ENCODE data around the gene AQP2. TPM values are rescaled to one million over a fixed set of nuclear protein-coding genes. Genes with fewer than 3 reads are reported as not detected.

AQP2 gene
- total and polyA plus RNA-seq, 4 donors = not detected

DNA sequence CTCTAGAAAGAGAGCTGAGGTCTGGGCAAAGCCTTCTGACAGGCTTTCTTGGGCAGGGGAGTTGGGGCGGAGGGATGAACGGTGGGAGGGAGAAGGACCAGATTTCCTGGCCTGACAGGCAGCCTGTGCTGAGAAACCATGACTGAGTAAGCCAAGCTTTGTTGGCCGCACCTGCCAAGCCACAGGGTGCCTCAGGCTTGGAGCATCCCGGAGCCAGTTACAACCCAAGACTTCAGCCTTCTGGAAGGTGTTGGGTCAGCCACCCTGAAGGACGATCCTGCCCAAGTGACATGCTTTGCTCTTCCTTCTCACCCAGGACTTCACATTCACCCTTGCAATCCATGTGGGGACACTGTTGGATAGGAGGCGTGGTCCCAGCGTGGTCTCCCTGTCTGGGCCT is 21.0 kb upstream of the AQP2 start:
- no peak overlapping the region for H3K4me3 ChIP-seq (ENCODE audit: low read depth in 1 of 3, low read length in 3 of 3)
- no peak overlapping the region for H3K9ac ChIP-seq (ENCODE audit: low read depth in 1 of 2, low read length in 2 of 2)
- no peak for DNase-seq (ENCODE audit: low spot score)
- 83% methylated on average over 7 of the region's 7 CpGs for WGBS
- no peaks in the 10 kb centered on the region for H3K9me3 ChIP-seq (ENCODE audit: control insufficient read depth in 4 of 4, low read length in 3 of 4)
- no peaks in the 10 kb centered on the region for H3K4me1 ChIP-seq (ENCODE audit: control insufficient read depth in 4 of 4, insufficient read depth in 4 of 4, low read length in 3 of 4)
- no peaks in the 10 kb centered on the region for H3K36me3 ChIP-seq (ENCODE audit: control insufficient read depth in 4 of 4, insufficient read depth in 3 of 4, low read depth in 1 of 4, low read length in 3 of 4)
- TF ChIP-seq FOXA1 (IDR thresholded peaks at IDR 0.05) (no peak), GABPA (IDR thresholded peaks at IDR 0.05 in 1 of 2, conservative IDR thresholded peaks at IDR 0.05 in 1 of 2) (no peak), RXRA (IDR thresholded peaks at IDR 0.05) (no peak), HNF4G (IDR thresholded peaks at IDR 0.05) (no peak), TAF1 (conservative IDR thresholded peaks at IDR 0.05) (no peak), NR2F2 (IDR thresholded peaks at IDR 0.05) (no peak), JUND (IDR thresholded peaks at IDR 0.05) (no peak), SP1 (IDR thresholded peaks at IDR 0.05) (no peak), RAD21 (IDR thresholded peaks at IDR 0.05) (no peak), EGR1 (IDR thresholded peaks at IDR 0.05; ENCODE audit: low read depth in 2 of 2) (no peak), HNF4A (conservative IDR thresholded peaks at IDR 0.05) (no peak), FOXA2 (IDR thresholded peaks at IDR 0.05) (no peak)
- TF ChIP-seq, protein P1, sequence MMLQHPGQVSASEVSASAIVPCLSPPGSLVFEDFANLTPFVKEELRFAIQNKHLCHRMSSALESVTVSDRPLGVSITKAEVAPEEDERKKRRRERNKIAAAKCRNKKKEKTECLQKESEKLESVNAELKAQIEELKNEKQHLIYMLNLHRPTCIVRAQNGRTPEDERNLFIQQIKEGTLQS (IDR thresholded peaks at IDR 0.05) = no peak
- TF ChIP-seq, protein P2, sequence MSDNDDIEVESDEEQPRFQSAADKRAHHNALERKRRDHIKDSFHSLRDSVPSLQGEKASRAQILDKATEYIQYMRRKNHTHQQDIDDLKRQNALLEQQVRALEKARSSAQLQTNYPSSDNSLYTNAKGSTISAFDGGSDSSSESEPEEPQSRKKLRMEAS (IDR thresholded peaks at IDR 0.05) = no peak
- TF ChIP-seq, protein P3, sequence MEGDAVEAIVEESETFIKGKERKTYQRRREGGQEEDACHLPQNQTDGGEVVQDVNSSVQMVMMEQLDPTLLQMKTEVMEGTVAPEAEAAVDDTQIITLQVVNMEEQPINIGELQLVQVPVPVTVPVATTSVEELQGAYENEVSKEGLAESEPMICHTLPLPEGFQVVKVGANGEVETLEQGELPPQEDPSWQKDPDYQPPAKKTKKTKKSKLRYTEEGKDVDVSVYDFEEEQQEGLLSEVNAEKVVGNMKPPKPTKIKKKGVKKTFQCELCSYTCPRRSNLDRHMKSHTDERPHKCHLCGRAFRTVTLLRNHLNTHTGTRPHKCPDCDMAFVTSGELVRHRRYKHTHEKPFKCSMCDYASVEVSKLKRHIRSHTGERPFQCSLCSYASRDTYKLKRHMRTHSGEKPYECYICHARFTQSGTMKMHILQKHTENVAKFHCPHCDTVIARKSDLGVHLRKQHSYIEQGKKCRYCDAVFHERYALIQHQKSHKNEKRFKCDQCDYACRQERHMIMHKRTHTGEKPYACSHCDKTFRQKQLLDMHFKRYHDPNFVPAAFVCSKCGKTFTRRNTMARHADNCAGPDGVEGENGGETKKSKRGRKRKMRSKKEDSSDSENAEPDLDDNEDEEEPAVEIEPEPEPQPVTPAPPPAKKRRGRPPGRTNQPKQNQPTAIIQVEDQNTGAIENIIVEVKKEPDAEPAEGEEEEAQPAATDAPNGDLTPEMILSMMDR (IDR thresholded peaks at IDR 0.05; ENCODE audit: low read depth, low read length, missing input control) = no peak
- TF ChIP-seq, protein P4, sequence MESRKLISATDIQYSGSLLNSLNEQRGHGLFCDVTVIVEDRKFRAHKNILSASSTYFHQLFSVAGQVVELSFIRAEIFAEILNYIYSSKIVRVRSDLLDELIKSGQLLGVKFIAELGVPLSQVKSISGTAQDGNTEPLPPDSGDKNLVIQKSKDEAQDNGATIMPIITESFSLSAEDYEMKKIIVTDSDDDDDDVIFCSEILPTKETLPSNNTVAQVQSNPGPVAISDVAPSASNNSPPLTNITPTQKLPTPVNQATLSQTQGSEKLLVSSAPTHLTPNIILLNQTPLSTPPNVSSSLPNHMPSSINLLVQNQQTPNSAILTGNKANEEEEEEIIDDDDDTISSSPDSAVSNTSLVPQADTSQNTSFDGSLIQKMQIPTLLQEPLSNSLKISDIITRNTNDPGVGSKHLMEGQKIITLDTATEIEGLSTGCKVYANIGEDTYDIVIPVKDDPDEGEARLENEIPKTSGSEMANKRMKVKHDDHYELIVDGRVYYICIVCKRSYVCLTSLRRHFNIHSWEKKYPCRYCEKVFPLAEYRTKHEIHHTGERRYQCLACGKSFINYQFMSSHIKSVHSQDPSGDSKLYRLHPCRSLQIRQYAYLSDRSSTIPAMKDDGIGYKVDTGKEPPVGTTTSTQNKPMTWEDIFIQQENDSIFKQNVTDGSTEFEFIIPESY (IDR thresholded peaks at IDR 0.05) = no peak
- H3K27me3 ChIP-seq (ENCODE audit: control insufficient read depth in 4 of 4, insufficient read depth in 4 of 4, low read length in 3 of 4) = no peaks in the 10 kb centered on the region
- no peak overlapping the region for H3K27ac ChIP-seq (ENCODE audit: low read depth in 1 of 2, low read length in 2 of 2)

DNA sequence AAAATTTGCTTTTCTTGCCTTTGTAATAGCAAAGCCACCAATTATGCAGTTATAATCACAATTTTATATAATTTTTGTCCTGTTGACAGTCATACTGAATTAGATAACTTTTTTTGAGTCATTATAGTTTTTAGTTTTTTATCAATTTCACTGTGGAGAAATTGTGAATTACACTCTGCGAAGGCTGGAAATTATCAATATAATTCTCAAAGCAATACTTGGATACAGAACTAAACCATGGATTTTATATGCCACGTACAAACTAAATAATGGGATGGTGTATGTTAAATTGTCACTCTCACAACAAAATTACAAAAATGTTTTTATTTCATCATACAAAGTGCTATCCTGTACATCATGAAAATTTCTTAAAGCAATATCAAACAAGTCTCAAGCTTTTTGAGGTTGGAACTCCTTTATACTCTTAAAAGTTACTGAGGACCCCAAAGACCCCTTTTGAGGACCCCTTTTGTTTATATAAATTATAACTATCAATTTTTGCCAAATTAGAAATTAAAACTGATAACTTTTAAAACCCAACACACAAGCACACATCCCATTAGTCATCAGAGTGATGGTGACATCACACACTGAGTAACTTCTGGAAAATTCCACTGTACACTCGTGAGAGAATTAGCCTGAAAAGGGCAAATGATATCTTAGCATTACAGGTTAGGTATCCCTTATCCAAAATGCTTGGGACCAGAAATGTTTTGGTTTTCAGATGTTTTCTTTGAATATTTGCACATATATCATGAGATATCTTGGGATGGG is 19.8 kb upstream of the AQP2 start:
- H3K27me3 ChIP-seq (ENCODE audit: control insufficient read depth in 4 of 4, insufficient read depth in 4 of 4, low read length in 3 of 4) = no peaks in the 10 kb centered on the region
- no peak for DNase-seq (ENCODE audit: low spot score)
- no peaks in the 10 kb centered on the region for H3K36me3 ChIP-seq (ENCODE audit: control insufficient read depth in 4 of 4, insufficient read depth in 3 of 4, low read depth in 1 of 4, low read length in 3 of 4)
- no peaks in the 10 kb centered on the region for H3K4me1 ChIP-seq (ENCODE audit: control insufficient read depth in 4 of 4, insufficient read depth in 4 of 4, low read length in 3 of 4)
- no peak overlapping the region for H3K4me3 ChIP-seq (ENCODE audit: low read depth in 1 of 3, low read length in 3 of 3)
- no peaks in the 10 kb centered on the region for H3K9me3 ChIP-seq (ENCODE audit: control insufficient read depth in 4 of 4, low read length in 3 of 4)
- no peak overlapping the region for H3K9ac ChIP-seq (ENCODE audit: low read depth in 1 of 2, low read length in 2 of 2)
- no peak for TF ChIP-seq GABPA (IDR thresholded peaks at IDR 0.05 in 1 of 2, conservative IDR thresholded peaks at IDR 0.05 in 1 of 2)
- TF ChIP-seq, protein P1 (IDR thresholded peaks at IDR 0.05) = no peak
- TF ChIP-seq, protein P5, sequence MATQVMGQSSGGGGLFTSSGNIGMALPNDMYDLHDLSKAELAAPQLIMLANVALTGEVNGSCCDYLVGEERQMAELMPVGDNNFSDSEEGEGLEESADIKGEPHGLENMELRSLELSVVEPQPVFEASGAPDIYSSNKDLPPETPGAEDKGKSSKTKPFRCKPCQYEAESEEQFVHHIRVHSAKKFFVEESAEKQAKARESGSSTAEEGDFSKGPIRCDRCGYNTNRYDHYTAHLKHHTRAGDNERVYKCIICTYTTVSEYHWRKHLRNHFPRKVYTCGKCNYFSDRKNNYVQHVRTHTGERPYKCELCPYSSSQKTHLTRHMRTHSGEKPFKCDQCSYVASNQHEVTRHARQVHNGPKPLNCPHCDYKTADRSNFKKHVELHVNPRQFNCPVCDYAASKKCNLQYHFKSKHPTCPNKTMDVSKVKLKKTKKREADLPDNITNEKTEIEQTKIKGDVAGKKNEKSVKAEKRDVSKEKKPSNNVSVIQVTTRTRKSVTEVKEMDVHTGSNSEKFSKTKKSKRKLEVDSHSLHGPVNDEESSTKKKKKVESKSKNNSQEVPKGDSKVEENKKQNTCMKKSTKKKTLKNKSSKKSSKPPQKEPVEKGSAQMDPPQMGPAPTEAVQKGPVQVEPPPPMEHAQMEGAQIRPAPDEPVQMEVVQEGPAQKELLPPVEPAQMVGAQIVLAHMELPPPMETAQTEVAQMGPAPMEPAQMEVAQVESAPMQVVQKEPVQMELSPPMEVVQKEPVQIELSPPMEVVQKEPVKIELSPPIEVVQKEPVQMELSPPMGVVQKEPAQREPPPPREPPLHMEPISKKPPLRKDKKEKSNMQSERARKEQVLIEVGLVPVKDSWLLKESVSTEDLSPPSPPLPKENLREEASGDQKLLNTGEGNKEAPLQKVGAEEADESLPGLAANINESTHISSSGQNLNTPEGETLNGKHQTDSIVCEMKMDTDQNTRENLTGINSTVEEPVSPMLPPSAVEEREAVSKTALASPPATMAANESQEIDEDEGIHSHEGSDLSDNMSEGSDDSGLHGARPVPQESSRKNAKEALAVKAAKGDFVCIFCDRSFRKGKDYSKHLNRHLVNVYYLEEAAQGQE (IDR thresholded peaks at IDR 0.05) = no peak
- WGBS = 74% methylated on average over 3 of the region's 3 CpGs
- no peak overlapping the region for H3K27ac ChIP-seq (ENCODE audit: low read depth in 1 of 2, low read length in 2 of 2)

Measured in liver (tissue), 9 donors.